Muscle of leg (tissue), 11 donors: ENCODE results near the gene FECH. TPM values are rescaled to one million over a fixed set of nuclear protein-coding genes. Genes with fewer than 3 reads are reported as not detected.

Experiments used
- DNase-seq: peaks from one replicate; pipeline ENCODE4 v3.0.0; 2013
- H3K27ac ChIP-seq: one replicate; pipeline ENCODE4 v1.5.1; 2013; ENCODE audit warnings: mild to moderate bottlenecking, low read length, control low read depth
- H3K27me3 ChIP-seq: one replicate; pipeline ENCODE4 v1.6.1; 2013; ENCODE audit warnings: low read length; ENCODE audit not compliant: control insufficient read depth, insufficient read depth
- H3K36me3 ChIP-seq: one replicate; pipeline ENCODE4 v1.6.1; 2013; ENCODE audit warnings: low read length; ENCODE audit not compliant: control insufficient read depth, insufficient read depth
- H3K4me1 ChIP-seq: one replicate; pipeline ENCODE4 v1.6.1; 2013; ENCODE audit warnings: low read length; ENCODE audit not compliant: control insufficient read depth, insufficient read depth
- H3K4me3 ChIP-seq: one replicate; pipeline ENCODE4 v1.5.1; 2013; ENCODE audit warnings: low read length, control low read depth
- H3K9me3 ChIP-seq: replicated peaks from 2 replicates; pipeline ENCODE4 v1.6.1; 2013; ENCODE audit warnings: low read depth, low read length; ENCODE audit not compliant: control insufficient read depth
- WGBS: methylation state at CpG from one replicate; pipeline ENCODE4 v1.1.5; 2013; ENCODE audit warnings: missing lambda C conversion rate; ENCODE audit not compliant: insufficient coverage; 5-methylcytosine and 5-hydroxymethylcytosine counted together
- polyA plus RNA-seq, 8 donors: library from polyadenylated mRNA; unstranded; fragments of 120-200 nt; gene quantifications; one replicate each; pipeline versions ENCODE4 v1.2.1 to v1.2.3, GENCODE V29; 2013; ENCODE audit warnings: inconsistent platforms in 1 of 8, low replicate concordance in 1 of 8; ENCODE audit not compliant: insufficient read length in 8 of 8, insufficient read depth in 1 of 8
- total RNA-seq: library from RNA; stranded (reverse); fragments of 120-200 nt; gene quantifications from one replicate; pipeline ENCODE4 v1.2.4, GENCODE V29; 2013

FECH gene
- total and polyA plus RNA-seq, 9 donors, result 18.4 to 24.5 (median 21.7) TPM

- Histone ChIP-seq H3K9me3 (no peaks in the 10 kb centered on the region), H3K27ac (no peak overlapping the region), H3K4me3 (no peak overlapping the region), H3K4me1 (peaks cover 8% of the 10 kb centered on the region), H3K36me3 (peaks cover 23% of the 10 kb centered on the region), H3K27me3 (no peaks in the 10 kb centered on the region)
- WGBS, result no CpG with 5 or more reads among the region's 3 CpGs
- no peak for DNase-seq
Observed at GRCh38 chr18:57584444-57584843, 2.1 kb downstream of the FECH start.

GRCh38 chr18:57583297-57583835 lies 3.1 kb downstream of the FECH start:
- Histone ChIP-seq H3K27me3 (no peaks in the 10 kb centered on the region), H3K27ac (no peak overlapping the region), H3K4me3 (no peak overlapping the region), H3K9me3 (no peaks in the 10 kb centered on the region), H3K4me1 (peaks cover 8% of the 10 kb centered on the region), H3K36me3 (peaks cover 26% of the 10 kb centered on the region)
- DNase-seq, result no peak
- 95% methylated on average over 8 of the region's 11 CpGs for WGBS

- 80% methylated on average over 1 of the region's 5 CpGs for WGBS
- DNase-seq, result peak; percentile 68
- no peak overlapping the region for H3K4me3 ChIP-seq
- H3K27me3 ChIP-seq, result no peaks in the 10 kb centered on the region
- no peaks in the 10 kb centered on the region for H3K9me3 ChIP-seq
- peaks cover 33% of the 10 kb centered on the region for H3K36me3 ChIP-seq
- H3K4me1 ChIP-seq, result peaks cover 8% of the 10 kb centered on the region
- no peak overlapping the region for H3K27ac ChIP-seq
Observed at GRCh38 chr18:57581301-57581934, 5.1 kb downstream of the FECH start.

GRCh38 chr18:57579934-57580333 lies 6.6 kb downstream of the FECH start:
- Histone ChIP-seq H3K27ac (no peak overlapping the region), H3K9me3 (no peaks in the 10 kb centered on the region), H3K27me3 (no peaks in the 10 kb centered on the region), H3K4me3 (no peak overlapping the region), H3K4me1 (no peaks in the 10 kb centered on the region), H3K36me3 (peaks cover 35% of the 10 kb centered on the region)
- DNase-seq, result no peak
- 87% methylated on average over 4 of the region's 5 CpGs for WGBS

- no peaks in the 10 kb centered on the region for H3K27me3 ChIP-seq
- H3K36me3 ChIP-seq, result peaks cover 32% of the 10 kb centered on the region
- no peak for DNase-seq
- no peak overlapping the region for H3K27ac ChIP-seq
- H3K4me3 ChIP-seq, result no peak overlapping the region
- 60% methylated on average over 3 of the region's 6 CpGs for WGBS
- no peaks in the 10 kb centered on the region for H3K4me1 ChIP-seq
- H3K9me3 ChIP-seq, result no peaks in the 10 kb centered on the region
Observed at GRCh38 chr18:57576316-57576715, 10.2 kb downstream of the FECH start.

GRCh38 chr18:57575542-57575941 lies 11.0 kb downstream of the FECH start:
- no peak for DNase-seq
- Histone ChIP-seq H3K27me3 (no peaks in the 10 kb centered on the region), H3K36me3 (peaks cover 24% of the 10 kb centered on the region), H3K27ac (no peak overlapping the region), H3K4me3 (no peak overlapping the region), H3K4me1 (no peaks in the 10 kb centered on the region), H3K9me3 (no peaks in the 10 kb centered on the region)
- 94% methylated on average over 2 of the region's 6 CpGs for WGBS

GRCh38 chr18:57574866-57575265 lies 11.6 kb downstream of the FECH start:
- no peaks in the 10 kb centered on the region for H3K9me3 ChIP-seq
- H3K27me3 ChIP-seq, result no peaks in the 10 kb centered on the region
- DNase-seq, result no peak
- no peak overlapping the region for H3K27ac ChIP-seq
- WGBS, result no CpG with 5 or more reads among the region's 4 CpGs
- H3K4me1 ChIP-seq, result no peaks in the 10 kb centered on the region
- no peak overlapping the region for H3K4me3 ChIP-seq
- peaks cover 26% of the 10 kb centered on the region for H3K36me3 ChIP-seq

- WGBS, result 48% methylated on average over 2 of the region's 4 CpGs
- Histone ChIP-seq H3K27ac (no peak overlapping the region), H3K36me3 (peaks cover 30% of the 10 kb centered on the region)
Observed at GRCh38 chr18:57570162-57570561, 16.3 kb downstream of the FECH start.

GRCh38 chr18:57569133-57569532 lies 17.4 kb downstream of the FECH start:
- Histone ChIP-seq H3K4me3 (no peak overlapping the region), H3K9me3 (no peaks in the 10 kb centered on the region), H3K27me3 (no peaks in the 10 kb centered on the region), H3K36me3 (peaks cover 29% of the 10 kb centered on the region), H3K4me1 (no peaks in the 10 kb centered on the region), H3K27ac (no peak overlapping the region)
- DNase-seq, result peak; percentile 13
- WGBS, result no CpG with 5 or more reads among the region's 2 CpGs

More at GRCh38 chr18:57570162-57570561, 16.3 kb downstream of the FECH start:
- Histone ChIP-seq H3K4me3 (no peak overlapping the region), H3K4me1 (no peaks in the 10 kb centered on the region), H3K9me3 (no peaks in the 10 kb centered on the region), H3K27me3 (no peaks in the 10 kb centered on the region)
- no peak for DNase-seq

- Histone ChIP-seq H3K4me1 (no peaks in the 10 kb centered on the region), H3K27ac (no peak overlapping the region), H3K27me3 (no peaks in the 10 kb centered on the region), H3K36me3 (peaks cover 17% of the 10 kb centered on the region), H3K4me3 (no peak overlapping the region), H3K9me3 (no peaks in the 10 kb centered on the region)
- 60% methylated on average over 1 of the region's 4 CpGs for WGBS
- DNase-seq, result peak; percentile 63
Observed at GRCh38 chr18:57561728-57562423, 24.6 kb downstream of the FECH start.
